NCI-H1092 treated with DMSO at 0.1 percent for 48 hours (cell line): ENCODE results near the gene WNK2.
"Not testable (repeated sequence)": the region's sequence is repeated elsewhere in the genome, so short reads cannot be mapped to it uniquely, and the experiment has no call there.

ENCODE experiments used
- DNase-seq: peaks from one replicate; lab custom pipeline; 2025; lab: John Stamatoyannopoulos, UW

The WNK2 gene

GRCh38 chr9:93308158-93308602 lies 124.2 kb downstream of the WNK2 start:
- no peak for DNase-seq

DNA sequence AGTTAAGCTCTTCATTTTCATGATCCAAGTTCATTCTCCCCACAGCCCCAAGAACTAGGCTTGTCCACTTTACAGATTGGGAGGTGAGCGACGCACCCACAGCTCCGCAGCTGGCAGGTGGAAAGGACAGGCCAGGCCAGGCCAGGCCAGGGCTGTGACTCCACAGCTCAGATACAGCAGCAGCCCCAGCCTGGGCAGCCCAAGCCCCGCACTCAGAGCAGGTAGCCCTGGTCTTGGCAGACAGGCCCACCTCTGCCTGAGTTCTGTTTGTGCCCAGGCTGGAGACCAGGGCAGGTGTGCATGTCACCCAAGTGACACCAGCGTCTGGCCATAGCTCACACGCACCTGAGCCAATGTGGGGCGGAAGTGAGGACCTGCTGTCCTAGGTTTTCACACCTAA lies 124.7 kb downstream of the WNK2 start:
- DNase-seq, result no peak

- DNase-seq, result no peak
Measured at GRCh38 chr9:93309889-93310425, 126.0 kb downstream of the WNK2 start.

- no peak for DNase-seq
Measured at GRCh38 chr9:93315118-93315517, 131.2 kb downstream of the WNK2 start.

GRCh38 chr9:93315960-93316359 lies 132.0 kb downstream of the WNK2 start:
- DNase-seq, result no peak

DNA sequence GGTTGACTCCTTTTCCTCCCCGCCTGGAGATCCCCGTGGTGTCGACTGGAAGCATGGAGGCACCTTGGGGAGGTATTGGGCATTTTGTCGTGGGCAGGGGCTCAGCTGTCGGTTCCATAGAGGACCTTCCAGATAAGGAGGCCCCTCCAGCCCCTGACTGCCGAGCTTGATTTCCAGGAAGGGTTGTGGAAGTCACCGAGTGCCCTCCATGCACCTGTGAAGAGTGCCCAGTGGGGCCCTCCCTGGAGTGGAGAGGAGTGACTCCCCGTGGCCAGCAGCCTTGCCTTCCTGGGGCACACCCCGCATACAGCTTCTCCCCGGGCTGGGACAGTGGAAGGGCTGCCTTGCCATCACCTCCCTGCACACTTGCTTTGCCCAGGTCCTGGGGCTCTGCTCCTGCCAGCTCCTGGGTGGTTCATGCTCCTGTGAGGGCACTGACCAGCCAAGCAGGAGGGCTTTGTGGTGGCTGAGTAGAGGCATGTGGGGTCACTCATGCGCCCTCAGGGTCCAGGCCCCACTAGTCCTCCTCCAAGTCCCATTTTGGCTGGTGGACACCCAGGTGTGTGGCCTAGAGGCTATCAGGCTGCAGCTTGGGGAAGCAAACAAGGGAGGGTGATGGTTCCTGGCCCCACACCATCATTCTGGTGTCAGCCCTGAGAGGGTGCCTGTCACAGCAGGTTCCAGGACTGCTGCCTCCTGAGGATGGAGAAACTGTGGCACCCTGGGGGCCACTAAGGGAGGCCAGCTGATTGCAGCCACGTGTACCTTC lies 133.0 kb downstream of the WNK2 start:
- DNase-seq, result no peak

DNA sequence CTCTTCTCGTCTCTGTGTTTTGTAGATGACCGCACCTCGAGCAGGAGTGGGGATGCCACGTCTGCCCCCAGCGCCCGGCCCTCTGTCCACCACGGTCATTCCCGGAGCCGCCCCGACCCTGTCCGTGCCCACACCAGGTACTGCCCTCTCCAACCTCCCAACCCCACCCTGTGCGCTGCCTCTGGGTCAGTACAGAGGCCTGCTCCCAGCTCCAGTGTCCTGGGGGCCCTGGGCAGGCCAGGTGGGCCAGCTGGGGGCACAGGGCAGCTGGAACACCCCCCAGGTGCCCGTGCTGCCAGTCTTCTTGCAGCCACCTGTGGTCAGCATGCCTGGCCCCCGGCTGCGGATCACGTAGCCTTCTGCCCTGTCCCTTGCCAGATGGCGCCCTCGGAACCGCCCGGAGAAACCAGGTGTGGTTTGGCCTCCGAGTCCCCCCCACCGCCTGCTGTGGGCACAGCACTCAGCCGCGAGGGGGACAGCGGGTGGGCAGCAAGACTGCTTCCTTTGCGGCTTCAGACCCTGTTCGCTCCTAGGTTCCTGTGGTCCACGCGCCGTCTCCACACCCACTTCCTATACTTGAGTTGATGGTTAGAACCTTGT lies 133.7 kb downstream of the WNK2 start:
- DNase-seq, result no peak

- peak; percentile 48 for DNase-seq
Measured at GRCh38 chr9:93318480-93318879, 134.5 kb downstream of the WNK2 start.

DNA sequence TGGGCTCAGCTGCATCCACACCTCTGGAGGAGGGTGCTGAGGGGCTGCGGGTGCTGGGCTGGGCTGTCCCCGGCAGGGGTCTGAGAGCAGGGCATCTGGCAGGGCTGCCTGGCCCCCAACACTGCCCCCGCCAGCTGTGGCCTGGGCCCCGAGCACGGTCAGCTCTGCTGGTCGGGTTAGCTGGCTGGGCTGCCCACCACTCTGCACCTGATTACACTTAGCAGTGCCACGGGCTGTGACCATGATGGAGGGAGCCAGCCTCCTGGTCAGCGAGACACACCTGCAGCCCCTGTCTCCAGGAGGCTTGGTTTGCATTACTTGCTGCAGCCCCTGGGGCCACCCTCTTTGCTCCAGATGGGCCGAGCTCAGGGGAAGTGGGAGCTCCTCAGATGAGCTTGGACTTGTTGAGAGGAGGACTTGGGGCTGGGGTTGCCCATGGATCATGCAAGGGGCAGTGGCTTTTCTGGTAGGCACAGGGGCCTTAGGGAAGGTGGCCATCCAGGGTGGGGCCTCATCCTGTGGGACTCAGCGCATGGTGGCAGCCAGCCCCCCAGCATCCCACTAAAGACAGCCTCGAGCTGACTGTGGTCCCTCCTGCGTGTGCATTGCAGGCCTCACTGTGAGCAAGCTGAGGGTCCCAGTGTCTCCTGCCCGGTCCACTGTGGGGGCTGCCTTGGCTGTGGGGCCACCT lies 135.5 kb downstream of the WNK2 start:
- DNase-seq, result no peak

GRCh38 chr9:93319992-93320500 lies 136.1 kb downstream of the WNK2 start:
- DNase-seq, result peak; percentile 61

- no peak for DNase-seq
Measured at GRCh38 chr9:93320591-93321219, 136.8 kb downstream of the WNK2 start.

DNA sequence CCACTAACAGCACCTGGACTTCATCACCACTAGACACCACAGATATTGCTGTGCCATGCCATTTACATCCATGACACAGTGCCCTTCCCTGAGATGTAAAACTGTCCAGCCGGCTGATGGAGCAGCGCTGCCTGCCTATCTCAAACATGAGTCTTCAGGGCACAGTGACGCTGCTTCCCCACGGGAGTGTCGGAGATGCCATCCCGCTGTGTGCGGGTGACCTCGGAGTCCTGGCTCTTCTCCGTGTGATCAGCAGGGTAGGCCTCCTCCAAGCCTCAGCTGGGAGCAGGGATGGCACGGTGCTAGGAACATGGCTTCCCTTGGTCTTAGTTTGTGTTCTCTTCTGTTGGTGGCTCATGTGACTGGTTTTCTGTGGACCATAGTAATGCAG lies 137.3 kb downstream of the WNK2 start:
- DNase-seq, result no peak

- DNase-seq, result not testable (repeated sequence)
Measured at GRCh38 chr9:93323446-93323954, 139.6 kb downstream of the WNK2 start.

DNA sequence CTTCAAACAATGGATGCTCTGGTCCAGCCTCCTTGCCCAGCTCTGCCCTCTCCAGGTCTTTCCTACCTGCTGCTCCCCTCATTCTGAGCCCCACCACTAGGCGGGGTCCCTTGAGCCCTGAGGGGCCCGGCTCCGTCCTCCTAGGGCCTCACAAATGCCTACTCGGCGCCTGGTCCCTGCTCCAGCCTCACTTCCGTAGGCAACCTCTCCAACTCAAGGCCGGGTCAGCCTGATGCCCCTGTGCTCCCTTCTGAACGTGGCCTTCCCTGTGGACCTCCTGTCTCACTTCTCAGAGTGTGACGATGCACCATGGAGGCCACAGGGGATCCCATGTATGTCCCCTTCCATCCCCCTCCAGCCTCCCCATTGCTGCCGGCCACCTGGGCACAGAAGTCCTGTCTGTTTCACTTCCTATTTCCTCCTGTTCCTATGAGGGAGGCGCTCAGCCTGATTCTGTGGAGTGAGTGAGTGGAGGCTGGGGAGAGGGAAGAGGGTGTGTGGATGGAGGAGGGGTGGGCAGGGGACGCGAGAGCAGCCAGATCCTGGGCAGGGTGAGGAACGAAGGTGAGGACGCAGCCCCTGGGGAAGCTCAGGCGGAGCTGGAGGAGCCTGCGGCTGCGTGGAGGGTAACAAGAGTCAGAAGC lies 140.4 kb downstream of the WNK2 start:
- DNase-seq, result no peak

DNA sequence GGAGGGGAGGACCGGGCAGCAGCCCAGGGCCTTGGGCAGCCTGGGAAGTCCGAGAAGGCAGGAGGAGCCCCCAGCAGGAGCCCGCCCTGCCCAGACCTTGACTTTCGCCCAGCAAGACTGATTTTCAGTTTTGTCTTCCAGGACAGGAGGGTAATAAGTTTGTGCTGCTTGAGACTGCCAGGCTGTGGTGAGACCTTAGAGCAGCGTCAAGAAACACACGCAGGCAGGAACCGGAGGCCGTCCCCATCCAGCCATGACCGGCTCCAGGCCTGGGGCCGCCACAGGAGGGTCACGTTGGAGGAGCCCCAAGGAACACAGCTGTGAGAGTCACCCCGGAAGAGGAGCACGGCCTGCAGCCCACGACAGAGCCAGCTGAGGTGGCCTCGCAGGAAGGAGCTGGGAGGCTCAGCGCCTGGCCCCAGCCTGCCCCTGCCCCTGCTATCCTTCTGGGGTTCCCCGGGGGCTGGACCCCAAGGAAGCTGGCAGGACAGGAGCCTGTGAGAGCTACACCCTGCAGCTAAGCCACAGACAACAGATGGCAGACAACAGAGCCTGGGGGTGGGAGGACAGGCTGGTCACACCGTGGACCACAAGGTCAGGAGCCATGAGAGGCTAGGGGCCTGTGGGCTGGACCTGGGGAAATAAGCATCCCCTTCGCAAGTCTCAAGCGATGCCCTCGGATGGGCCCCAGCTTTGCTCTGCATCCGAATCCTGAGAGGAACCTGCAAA lies 141.5 kb downstream of the WNK2 start:
- no peak for DNase-seq

GRCh38 chr9:93326056-93326455 lies 142.1 kb downstream of the WNK2 start:
- DNase-seq, result no peak

GRCh38 chr9:93326654-93327053 lies 142.7 kb downstream of the WNK2 start:
- DNase-seq, result no peak

- no peak for DNase-seq
Measured at GRCh38 chr9:93329629-93330280, 145.8 kb downstream of the WNK2 start.

- no peak for DNase-seq
Measured at GRCh38 chr9:93332317-93332716, 148.4 kb downstream of the WNK2 start.

DNA sequence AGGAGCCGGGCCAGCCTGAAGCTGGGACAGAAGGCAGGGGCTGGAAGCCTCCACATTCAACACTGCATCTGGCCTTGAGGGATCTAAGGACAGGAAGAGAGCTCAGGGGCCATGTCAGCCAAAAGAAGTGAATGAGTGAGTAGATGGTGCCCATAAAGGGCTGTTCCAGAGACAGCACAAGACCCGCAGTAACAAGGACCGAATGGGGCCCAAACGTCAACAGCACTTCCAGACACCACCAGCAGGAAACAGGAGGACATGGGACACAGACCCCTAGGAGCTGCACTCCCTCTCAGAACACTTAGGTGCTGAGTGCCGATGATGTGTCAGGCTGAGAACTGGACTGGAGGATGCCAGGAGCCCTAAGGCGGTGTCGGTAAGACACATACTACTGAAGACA lies 152.8 kb downstream of the WNK2 start:
- DNase-seq, result no peak
